HG02763 (cell line): Measurements from ENCODE around the gene PUDP.

ENCODE experiments used
- ATAC-seq: cut with Tn5 transposase; IDR thresholded peaks from one replicate; pipeline ENCODE4 v1.9.1; 2021; ENCODE audit warnings: mild to moderate bottlenecking, moderate library complexity; ENCODE audit not compliant: unreplicated experiment

The PUDP gene

GRCh38 chrX:7076245-7076661, 71.7 kb downstream of the PUDP start:
- no peak for ATAC-seq

GRCh38 chrX:7074908-7075204, 73.1 kb downstream of the PUDP start:
- ATAC-seq: no peak

GRCh38 chrX:7074148-7074907, 73.6 kb downstream of the PUDP start:
- ATAC-seq: no peak

- ATAC-seq: no peak
Observed at GRCh38 chrX:7073336-7073735, 74.6 kb downstream of the PUDP start.

- ATAC-seq: no peak
Observed at GRCh38 chrX:7072856-7073255, 75.1 kb downstream of the PUDP start.

- ATAC-seq: no peak
Observed at GRCh38 chrX:7071390-7071789, 76.6 kb downstream of the PUDP start.

GRCh38 chrX:7069556-7069955, 78.4 kb downstream of the PUDP start:
- no peak for ATAC-seq

GRCh38 chrX:7068939-7069367, 79.0 kb downstream of the PUDP start:
- ATAC-seq: no peak

- ATAC-seq: no peak
Observed at GRCh38 chrX:7067256-7067655, 80.7 kb downstream of the PUDP start.

- no peak for ATAC-seq
Observed at GRCh38 chrX:7065473-7065872, 82.5 kb downstream of the PUDP start.

- ATAC-seq: no peak
Observed at GRCh38 chrX:7062903-7063302, 85.0 kb downstream of the PUDP start.

- no peak for ATAC-seq
Observed at GRCh38 chrX:7062276-7062675, 85.7 kb downstream of the PUDP start.

GRCh38 chrX:7061429-7061828, 86.5 kb downstream of the PUDP start:
- no peak for ATAC-seq

GRCh38 chrX:7060444-7060843, 87.5 kb downstream of the PUDP start:
- no peak for ATAC-seq

GRCh38 chrX:7059859-7060258, 88.1 kb downstream of the PUDP start:
- no peak for ATAC-seq

- ATAC-seq: peak; percentile 96
Observed at GRCh38 chrX:7059214-7059838, 88.6 kb downstream of the PUDP start.

- ATAC-seq: no peak
Observed at GRCh38 chrX:7055386-7056137, 92.4 kb downstream of the PUDP start.

- ATAC-seq: no peak
Observed at GRCh38 chrX:7054219-7055216, 93.4 kb downstream of the PUDP start.

GRCh38 chrX:7052541-7052940, 95.4 kb downstream of the PUDP start:
- ATAC-seq: no peak

- ATAC-seq: no peak
Observed at GRCh38 chrX:7050271-7050670, 97.7 kb downstream of the PUDP start.

GRCh38 chrX:7047951-7048350, 100.0 kb downstream of the PUDP start:
- no peak for ATAC-seq
